ENCODE results near the gene GALR1.
A peak's percentile ranks its signal among the peaks of the same experiment; 100 is the strongest.
"Not testable (repeated sequence)": the region's sequence is repeated elsewhere in the genome, so short reads cannot be mapped to it uniquely, and the experiment has no call there.

The GALR1 gene

DNA sequence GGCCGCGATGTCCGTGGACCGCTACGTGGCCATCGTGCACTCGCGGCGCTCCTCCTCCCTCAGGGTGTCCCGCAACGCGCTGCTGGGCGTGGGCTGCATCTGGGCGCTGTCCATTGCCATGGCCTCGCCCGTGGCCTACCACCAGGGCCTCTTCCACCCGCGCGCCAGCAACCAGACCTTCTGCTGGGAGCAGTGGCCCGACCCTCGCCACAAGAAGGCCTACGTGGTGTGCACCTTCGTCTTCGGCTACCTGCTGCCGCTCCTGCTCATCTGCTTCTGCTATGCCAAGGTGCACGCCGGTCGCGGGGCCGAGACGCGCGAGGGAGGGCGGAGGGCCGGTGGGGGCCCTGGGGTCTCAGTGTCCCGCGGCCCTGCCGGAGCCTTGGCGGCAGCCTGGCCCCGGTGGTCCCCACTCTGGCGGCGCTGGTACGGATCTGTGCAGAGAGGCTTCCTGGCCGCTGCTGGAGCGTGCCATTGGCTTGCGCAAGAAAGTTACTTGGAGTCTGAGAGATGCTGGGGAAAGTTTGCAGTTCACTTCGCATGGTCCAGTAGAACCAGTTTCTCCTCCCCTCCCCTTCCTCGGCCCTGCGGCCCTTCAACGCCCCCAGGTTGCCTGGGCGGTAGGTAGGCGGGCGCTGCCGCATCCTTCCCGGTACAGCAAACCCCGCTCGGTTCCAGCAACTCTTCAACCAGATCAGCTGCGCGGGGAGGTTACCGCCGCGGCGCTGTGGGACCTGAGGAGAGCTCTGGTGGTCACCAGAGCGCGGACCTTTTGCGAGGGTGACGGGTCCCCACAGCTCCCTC lies 1.5 kb downstream of the GALR1 start:
- no peak for DNase-seq (ENCODE audit: low spot score)

DNA sequence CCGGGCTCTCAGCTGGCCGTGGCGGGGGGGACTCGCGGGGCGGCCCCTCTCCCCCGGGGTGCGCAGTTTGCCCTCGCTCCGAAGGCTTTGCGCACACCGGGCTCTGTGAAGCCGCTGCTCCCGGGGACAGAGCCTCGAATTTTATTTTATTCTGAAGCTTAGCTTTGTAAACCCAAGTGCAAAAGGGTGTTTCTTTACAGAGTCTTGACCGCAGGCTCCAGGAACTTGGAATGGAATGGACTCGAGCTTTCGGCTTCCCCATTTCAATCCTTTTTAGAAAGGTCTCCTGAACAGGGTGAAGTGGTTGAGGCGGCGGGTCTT lies 2.0 kb downstream of the GALR1 start:
- DNase-seq (ENCODE audit: low spot score) = no peak

GRCh38 chr18:77254711-77255405 lies 5.2 kb downstream of the GALR1 start:
- no peak for DNase-seq (ENCODE audit: low spot score)

GRCh38 chr18:77255426-77256105 lies 5.9 kb downstream of the GALR1 start:
- DNase-seq (ENCODE audit: low spot score) = no peak

GRCh38 chr18:77262643-77263465 lies 13.2 kb downstream of the GALR1 start:
- no peak for DNase-seq (ENCODE audit: low spot score)

DNA sequence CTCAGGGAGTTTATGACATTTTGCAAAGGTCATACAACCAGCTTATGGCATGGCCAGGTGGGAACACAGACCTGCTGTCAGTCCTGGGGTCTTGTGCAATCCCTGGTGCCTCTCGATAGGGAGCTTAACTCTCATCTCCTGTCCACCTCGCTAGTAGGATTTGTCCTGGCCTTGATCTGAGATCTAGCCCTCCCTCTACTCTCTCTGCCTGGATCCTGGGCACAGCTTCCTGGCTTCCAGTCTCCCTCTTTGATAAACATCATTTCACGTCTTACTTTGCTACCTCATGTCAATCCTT lies 13.8 kb downstream of the GALR1 start:
- DNase-seq (ENCODE audit: low spot score) = no peak

DNA sequence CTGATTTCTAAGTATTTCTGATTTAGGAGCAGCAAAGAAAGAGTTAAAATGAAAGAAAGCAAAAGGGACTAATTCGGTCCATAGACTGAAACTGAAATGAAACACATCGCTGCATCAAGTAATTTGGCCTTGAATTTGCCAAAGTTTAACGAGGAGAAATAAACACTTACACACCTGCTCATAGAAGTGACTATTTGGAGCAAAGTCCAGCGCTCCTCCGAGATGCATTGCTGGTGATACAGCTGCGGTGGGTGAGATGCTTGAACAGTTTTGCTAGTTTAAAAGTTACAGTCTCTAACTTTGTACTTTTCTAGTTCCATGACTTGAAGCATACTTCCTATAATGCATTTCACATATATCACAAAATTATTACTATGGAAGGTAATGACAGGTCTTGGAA lies 18.3 kb downstream of the GALR1 start:
- DNase-seq (ENCODE audit: low spot score) = no peak

- DNase-seq (ENCODE audit: low spot score) = no peak
Observed at GRCh38 chr18:77268456-77268855, 18.8 kb downstream of the GALR1 start.

DNA sequence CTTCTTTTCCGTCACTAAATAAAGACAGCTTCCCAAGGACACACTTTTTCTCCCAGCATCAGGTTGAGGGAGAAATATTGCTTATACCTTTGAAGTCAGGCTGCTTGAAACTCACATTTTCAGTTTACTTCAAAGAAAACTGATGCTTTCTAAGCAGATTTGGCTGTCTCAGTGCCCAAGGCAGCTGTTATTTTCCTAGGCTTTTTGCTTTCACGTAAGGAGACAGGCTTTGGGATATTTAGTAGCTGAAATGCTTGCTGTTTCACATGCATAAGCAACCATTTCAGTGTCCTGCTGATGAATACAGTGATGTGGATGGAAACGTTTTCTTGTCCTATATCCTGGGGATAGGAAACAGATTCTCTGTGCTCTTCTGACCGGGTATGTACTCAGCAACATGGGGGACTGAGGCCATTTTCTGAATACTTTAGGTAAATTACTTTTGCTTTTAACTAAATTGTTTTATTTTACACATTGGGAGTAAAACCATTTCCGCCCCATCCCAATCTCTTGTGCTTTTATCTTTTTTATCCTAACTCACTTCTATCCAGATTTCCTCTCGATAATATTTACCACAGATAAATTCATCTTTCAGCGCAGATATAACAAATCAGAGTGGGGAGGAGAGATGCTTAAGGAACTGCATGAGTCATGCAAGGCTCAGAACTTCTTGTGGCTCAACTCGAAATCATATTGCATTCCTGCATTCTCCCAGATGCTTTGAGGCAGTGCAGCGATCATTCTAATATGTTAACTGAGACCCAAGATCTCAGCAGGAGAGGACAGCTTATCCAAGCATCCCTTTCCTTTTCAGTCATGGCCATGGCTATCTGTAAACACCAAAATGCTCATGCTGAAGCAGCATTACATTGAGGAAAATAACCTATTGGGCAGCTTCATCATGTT lies 22.2 kb downstream of the GALR1 start:
- DNase-seq (ENCODE audit: low spot score) = peak; percentile 54

DNA sequence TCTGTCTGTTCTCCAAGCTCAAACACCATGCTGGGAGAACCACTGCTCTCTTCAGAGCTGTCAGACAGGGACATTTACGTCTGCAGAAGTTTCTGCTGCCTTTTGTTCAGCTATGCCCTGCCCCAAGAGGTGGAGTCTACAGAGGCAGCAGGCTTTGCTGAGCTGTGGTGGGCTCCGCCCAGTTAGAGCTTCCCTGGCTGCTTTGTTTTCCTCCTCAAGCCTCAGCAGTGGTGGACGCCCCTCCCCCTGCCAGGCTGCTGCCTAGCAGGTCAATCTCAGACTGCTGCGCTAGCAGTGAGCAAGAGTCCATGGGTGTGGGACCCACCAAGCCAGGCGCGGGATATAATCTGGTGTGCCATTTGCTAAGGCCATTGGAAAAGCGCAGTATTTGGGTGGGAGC lies 41.2 kb downstream of the GALR1 start:
- DNase-seq (ENCODE audit: low spot score) = not testable (repeated sequence)

GRCh38 chr18:77298172-77298571 lies 48.5 kb downstream of the GALR1 start:
- DNase-seq (ENCODE audit: low spot score) = no peak

GRCh38 chr18:77299706-77300105 lies 50.1 kb downstream of the GALR1 start:
- no peak for DNase-seq (ENCODE audit: low spot score)

GRCh38 chr18:77300579-77300978 lies 50.9 kb downstream of the GALR1 start:
- DNase-seq (ENCODE audit: low spot score) = no peak

DNA sequence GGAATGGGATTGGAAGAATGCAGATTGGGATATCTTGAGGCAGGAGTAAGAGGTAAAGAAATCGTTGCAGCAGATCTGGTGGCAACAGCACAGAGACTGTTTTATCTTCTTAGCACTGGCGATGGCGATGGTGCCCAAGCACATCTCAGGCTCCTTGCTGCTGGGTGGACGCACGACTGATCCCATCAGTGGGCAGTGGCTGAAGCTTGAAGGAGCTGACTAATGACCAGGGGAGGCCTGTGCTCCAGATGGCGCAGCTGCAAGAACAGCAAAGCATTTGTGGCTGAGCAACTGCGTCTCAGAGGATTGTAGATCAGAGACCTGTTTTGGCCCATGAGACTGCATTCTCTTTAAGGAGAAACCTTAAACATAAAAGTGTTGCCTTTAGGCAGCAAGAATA lies 54.6 kb downstream of the GALR1 start:
- DNase-seq (ENCODE audit: low spot score) = no peak

GRCh38 chr18:77305676-77306075 lies 56.0 kb downstream of the GALR1 start:
- no peak for DNase-seq (ENCODE audit: low spot score)

- no peak for DNase-seq (ENCODE audit: low spot score)
Observed at GRCh38 chr18:77308216-77308615, 58.6 kb downstream of the GALR1 start.

DNA sequence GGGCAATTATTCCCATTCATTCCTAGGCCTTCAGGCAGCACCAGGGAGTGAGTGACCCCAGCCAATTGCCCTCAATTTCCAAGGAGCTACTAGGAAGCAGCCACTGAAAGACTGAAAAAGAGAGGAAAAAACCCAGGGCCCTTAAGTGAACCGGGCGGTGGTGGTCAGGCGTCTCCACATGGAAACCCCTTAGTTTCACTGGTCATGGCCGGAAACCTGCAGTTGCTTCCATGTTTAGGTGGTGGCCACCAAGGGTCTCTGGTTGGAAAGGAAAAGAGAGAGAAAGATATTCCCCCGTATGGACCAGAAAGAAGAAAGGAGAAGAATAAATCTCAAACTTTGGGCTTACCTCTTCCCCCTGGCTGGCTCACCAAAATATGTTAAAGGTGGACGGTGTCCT lies 64.9 kb downstream of the GALR1 start:
- DNase-seq (ENCODE audit: low spot score) = no peak

GRCh38 chr18:77314952-77315351 lies 65.3 kb downstream of the GALR1 start:
- no peak for DNase-seq (ENCODE audit: low spot score)

GRCh38 chr18:77316008-77316407 lies 66.4 kb downstream of the GALR1 start:
- DNase-seq (ENCODE audit: low spot score) = no peak

DNA sequence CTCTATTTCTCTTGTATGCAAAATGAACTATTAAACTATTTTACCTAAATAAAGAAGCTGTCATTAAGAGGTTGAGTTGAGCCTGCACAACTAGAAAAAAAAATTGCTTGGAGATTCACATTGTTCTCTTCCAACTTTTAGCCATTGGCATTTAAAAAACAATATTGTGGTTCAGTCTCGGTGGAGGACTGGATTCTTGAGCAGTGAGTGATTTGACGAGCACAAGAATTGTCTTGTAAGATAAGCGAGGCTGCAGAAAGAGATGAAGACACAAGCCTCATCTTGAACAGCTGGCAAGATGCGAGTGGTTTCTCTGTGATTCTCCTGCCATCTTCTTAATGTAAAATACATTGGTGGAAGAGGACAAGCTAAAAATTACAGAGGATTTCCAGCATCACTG lies 67.0 kb downstream of the GALR1 start:
- DNase-seq (ENCODE audit: low spot score) = peak; percentile 13

DNA sequence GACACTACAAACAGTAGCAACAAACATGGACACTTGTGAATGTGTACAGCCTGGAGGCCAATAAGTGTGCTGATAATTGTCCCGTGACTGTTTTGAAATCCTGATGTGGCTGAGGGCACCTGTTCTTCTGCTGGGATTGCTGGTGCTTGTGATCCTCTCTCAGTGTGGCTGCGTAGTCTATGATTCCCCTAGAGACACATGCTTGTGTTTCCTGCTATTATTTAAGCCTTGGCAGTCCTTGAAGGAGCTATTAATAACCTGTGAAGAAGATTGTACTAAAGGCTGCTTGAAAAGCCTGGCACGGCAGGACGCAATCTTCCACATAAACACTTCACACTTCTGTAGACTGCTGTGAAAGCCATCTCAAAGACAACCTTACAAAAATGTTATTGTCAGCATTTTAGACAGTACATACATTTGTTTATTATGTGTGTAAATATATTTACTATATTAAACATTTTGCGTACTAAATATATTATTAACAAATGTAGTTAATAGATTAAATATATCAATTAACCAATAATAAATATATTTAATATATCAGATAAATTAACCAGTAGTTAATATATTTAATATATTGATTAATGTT lies 71.4 kb downstream of the GALR1 start:
- no peak for DNase-seq (ENCODE audit: low spot score)
